Lung (tissue), 12 donors: ENCODE data around the gene LRRC8C. TPM values are rescaled to one million over a fixed set of nuclear protein-coding genes. Genes with fewer than 3 reads are reported as not detected.

Source experiments
- ATAC-seq: fragments of 200-7000 bp; cut with Tn5 transposase; one replicate; pipeline ENCODE4 v1.9.1; 2020; ENCODE audit warnings: moderate number of reproducible peaks; ENCODE audit not compliant: insufficient read depth, low FRiP score
- DNase-seq, 3 donors: peaks; one replicate each; pipeline ENCODE4 v3.0.0-alpha.2; 2013 to 2017
- H3K27ac ChIP-seq, 2 donors: one replicate each; pipeline ENCODE4 v1.5.1; 2013; ENCODE audit warnings: mild to moderate bottlenecking in 2 of 2, moderate library complexity in 2 of 2, control low read depth in 1 of 2, inconsistent platforms in 1 of 2, low read depth in 1 of 2, low read length in 1 of 2
- H3K27me3 ChIP-seq, 3 donors: one replicate each; pipeline ENCODE4 v1.5.1; 2013; ENCODE audit warnings: low read length in 2 of 3; ENCODE audit not compliant: control insufficient read depth in 3 of 3, insufficient read depth in 3 of 3
- H3K36me3 ChIP-seq, 4 donors: one replicate each; pipeline ENCODE4 v1.5.1; 2013; ENCODE audit warnings: low read length in 4 of 4, mild to moderate bottlenecking in 1 of 4, moderate library complexity in 1 of 4; ENCODE audit not compliant: control insufficient read depth in 4 of 4, insufficient read depth in 4 of 4
- H3K4me1 ChIP-seq, 5 donors: one replicate each; pipeline ENCODE4 v1.5.1; 2013; ENCODE audit warnings: low read length in 5 of 5, mild to moderate bottlenecking in 2 of 5, moderate library complexity in 1 of 5; ENCODE audit not compliant: control insufficient read depth in 5 of 5, insufficient read depth in 5 of 5
- H3K4me3 ChIP-seq: one replicate; pipeline ENCODE4 v1.5.1; 2013; ENCODE audit warnings: mild to moderate bottlenecking, control low read depth, moderate library complexity
- H3K9ac ChIP-seq, 2 donors: one replicate each; pipeline ENCODE4 v1.5.1; 2013; ENCODE audit warnings: low read length in 2 of 2, control low read depth in 1 of 2; ENCODE audit not compliant: insufficient read depth in 1 of 2
- H3K9me3 ChIP-seq, 4 donors: one replicate each; pipeline ENCODE4 v1.5.1; 2013; ENCODE audit warnings: low read length in 3 of 4, mild to moderate bottlenecking in 1 of 4, moderate library complexity in 1 of 4; ENCODE audit not compliant: control insufficient read depth in 4 of 4, insufficient read depth in 3 of 4
- CTCF ChIP-seq: IDR thresholded peaks from 2 replicates; pipeline ENCODE4 v1.5.1; 2012; ENCODE audit warnings: mild to moderate bottlenecking; ENCODE audit errors: control extremely low read depth, extremely low read depth
- WGBS, 2 donors: extraction: QIAGEN DNeasy Blood & Tissue Kit; methylation state at CpG; one replicate each; pipeline ENCODE4 v1.1.7; 2013; 5-methylcytosine and 5-hydroxymethylcytosine counted together
- polyA plus RNA-seq, 2 donors: library from polyadenylated mRNA; stranded (reverse); fragments of 200-250 nt; gene quantifications; one replicate each; pipeline ENCODE4 v1.2.1, GENCODE V29; 2013
- total RNA-seq, 2 donors: library from RNA; depleted of rRNA in 1 of 2; stranded (reverse); fragments of >200 nt in 1 of 2; gene quantifications; one replicate each; pipeline ENCODE4 v1.2.1, GENCODE V29; 2014 to 2021
- donor health status: control.
- donor health status: control.
- donor health status: Bipolar disorder and iron deficiency.
- donor health status: healthy.
- donor health status: DM: yes; HTN: yes; CAD: no.

Gene LRRC8C
- total and polyA plus RNA-seq, 4 donors: 3.3 to 11.7 (median 6.9) TPM

DNA sequence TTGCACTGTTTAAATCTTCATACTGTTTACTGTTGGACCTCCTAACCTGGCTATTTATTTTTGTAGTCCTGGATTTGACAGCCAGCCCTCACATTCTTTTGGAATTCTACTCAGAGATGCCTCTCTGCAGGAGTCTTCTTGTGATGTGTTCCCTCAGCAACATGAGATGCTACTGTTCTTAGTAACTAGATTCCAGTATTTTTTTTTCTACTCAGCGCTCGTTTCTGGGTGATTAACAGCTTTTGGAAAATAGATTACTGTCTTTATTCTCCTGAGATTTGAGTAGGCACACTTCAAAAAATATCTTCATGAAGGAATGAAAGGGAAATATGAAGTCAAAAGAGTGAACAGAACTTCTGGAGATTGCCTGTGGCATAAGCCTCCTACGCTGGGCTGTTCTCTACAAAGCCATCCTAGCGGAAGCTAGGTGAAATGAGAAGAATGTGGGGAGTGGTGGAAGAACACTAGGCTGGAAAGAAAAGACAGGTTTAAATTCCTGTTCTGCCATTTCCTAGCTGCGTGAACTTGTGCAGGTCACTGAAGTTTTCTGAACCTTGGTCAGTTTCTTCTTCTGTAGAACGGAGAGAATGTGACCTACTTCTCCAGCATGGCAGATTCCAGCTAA, 75.9 kb downstream of the LRRC8C start:
- Histone ChIP-seq H3K9me3 (no peaks in the 10 kb centered on the region), H3K4me1 (no peaks in the 10 kb centered on the region), H3K27me3 (no peaks in the 10 kb centered on the region), H3K9ac (no peak overlapping the region), H3K4me3 (no peak overlapping the region), H3K27ac (no peak overlapping the region), H3K36me3 (peaks cover 4 to 13% (median 5%) of the 10 kb centered on the region in 4 donors)
- WGBS, 2 donors: 89 to 93% methylated on average over 6 of the region's 6 CpGs
- DNase-seq (no peak), ATAC-seq (no peak)
- TF ChIP-seq CTCF: no peak

DNA sequence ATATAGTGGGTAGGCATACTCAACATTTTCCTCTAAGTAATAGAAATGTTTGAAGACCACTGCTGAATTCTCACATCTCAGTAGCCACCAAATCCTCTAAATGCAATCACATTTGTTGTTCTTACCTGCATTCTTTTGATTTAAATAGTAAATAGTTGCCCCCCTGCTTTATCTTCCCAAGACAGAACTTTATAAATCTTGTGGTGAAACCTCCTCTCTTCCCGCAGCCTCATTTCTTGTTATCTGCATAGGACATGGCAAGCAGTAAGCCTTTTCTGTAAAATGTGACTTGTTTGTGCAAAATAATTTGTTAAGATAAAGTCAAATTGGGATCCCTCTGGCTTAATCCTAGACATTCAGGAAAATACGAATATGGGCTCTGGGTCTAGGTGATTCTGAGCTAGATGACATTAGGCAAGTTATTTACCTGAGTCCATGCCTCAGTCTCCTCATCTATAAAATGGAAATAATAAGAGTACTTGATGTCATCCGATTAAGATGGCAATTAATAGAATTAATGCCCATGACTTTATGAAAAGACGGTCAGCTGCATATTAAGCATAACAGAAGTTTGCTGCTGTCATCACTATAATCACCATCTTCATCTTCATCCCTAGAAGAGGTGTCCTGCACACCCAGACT, 77.7 kb downstream of the LRRC8C start:
- H3K36me3 ChIP-seq: peaks cover 4 to 22% (median 6%) of the 10 kb centered on the region in 4 donors
- H3K4me1 ChIP-seq: no peaks in the 10 kb centered on the region
- H3K27me3 ChIP-seq: no peaks in the 10 kb centered on the region
- TF ChIP-seq CTCF: no peak
- H3K27ac ChIP-seq: peak overlapping the region in 1 of 2 donors; percentile 21
- DNase-seq (no peak), ATAC-seq (no peak)
- no peak overlapping the region for H3K4me3 ChIP-seq
- WGBS, 2 donors: 97 to 99% methylated on average over 4 of the region's 4 CpGs
- H3K9ac ChIP-seq: no peak overlapping the region
- no peaks in the 10 kb centered on the region for H3K9me3 ChIP-seq

- no peak for ATAC-seq
- Histone ChIP-seq H3K4me1 (no peaks in the 10 kb centered on the region), H3K4me3 (no peak overlapping the region), H3K36me3 (peaks cover 4 to 25% (median 6%) of the 10 kb centered on the region in 4 donors), H3K9me3 (no peaks in the 10 kb centered on the region), H3K9ac (no peak overlapping the region), H3K27me3 (no peaks in the 10 kb centered on the region), H3K27ac (no peak overlapping the region)
- TF ChIP-seq CTCF: no peak
- no peak for DNase-seq
- 81 to 87% methylated on average over 5 of the region's 5 CpGs for WGBS, 2 donors
Measured at GRCh38 chr1:89711140-89711778, 78.3 kb downstream of the LRRC8C start.
